Measurements from ENCODE around the gene ADGRE1.

GRCh38 chr19:6864325-6864940 lies 22.9 kb upstream of the ADGRE1 start:
- TF ChIP-seq FOXK2 (IDR thresholded peaks at IDR 0.05) (no peak), FOXA1 (IDR thresholded peaks at IDR 0.05) (no peak), SP1 (IDR thresholded peaks at IDR 0.05) (no peak)

Measured in HEK293T (cell line).